NCI-H1048 (cell line): ENCODE measurements around the gene BSN.

Source experiments
- DNase-seq: peaks from one replicate; lab custom pipeline; 2025; lab: John Stamatoyannopoulos, UW

BSN gene

DNA sequence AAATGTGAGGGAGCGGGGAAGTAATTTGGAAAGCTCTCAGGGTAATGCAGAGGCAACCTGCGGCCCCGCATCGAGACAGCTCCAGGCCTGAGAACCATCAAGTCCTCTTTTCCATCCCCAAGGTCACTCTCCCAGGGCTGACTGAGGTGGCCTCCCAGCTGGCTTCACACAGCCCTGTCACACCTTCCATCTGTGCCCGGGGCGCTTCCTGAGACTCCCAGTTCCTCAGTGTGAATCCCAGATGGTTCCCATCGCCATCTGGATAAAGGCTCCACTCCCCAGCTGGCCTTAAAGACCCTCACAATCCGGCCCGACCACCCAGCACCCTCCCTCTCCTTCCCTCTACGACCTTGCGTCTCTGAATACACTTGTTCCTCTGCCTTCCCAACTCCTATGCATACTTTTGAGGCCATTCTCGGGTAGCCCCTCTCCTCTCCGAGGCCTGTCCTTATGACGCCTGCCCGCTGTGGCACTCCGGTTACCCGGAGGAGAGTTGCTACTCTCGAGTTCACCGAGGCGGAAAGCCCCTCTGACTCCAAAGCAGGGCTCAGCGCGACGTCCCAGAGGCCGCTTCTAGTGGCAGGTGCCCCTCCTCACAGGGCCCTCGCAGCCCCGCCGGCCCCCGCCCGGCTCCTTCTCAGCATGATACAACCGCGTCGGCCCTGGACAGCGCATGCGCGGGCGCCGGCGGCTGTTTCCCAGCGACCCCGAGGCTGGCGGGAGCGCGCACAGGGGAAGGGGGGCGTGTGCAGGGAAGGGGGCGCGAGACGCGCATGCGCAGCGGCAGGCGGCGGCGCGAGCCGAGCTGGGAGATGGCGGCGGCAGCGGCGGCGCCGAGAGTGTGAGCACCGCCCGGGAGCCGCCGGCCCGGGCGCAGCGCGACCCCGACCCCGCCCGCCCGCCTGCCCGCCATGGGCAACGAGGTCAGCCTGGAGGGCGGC lies at the start of gene BSN:
Gene BSN, plus strand, starts transcription at position 786 of the 941 bp plus-strand sequence. Its CDS starts 126 bp downstream, at position 912.
- peak; percentile 63 for DNase-seq

DNA sequence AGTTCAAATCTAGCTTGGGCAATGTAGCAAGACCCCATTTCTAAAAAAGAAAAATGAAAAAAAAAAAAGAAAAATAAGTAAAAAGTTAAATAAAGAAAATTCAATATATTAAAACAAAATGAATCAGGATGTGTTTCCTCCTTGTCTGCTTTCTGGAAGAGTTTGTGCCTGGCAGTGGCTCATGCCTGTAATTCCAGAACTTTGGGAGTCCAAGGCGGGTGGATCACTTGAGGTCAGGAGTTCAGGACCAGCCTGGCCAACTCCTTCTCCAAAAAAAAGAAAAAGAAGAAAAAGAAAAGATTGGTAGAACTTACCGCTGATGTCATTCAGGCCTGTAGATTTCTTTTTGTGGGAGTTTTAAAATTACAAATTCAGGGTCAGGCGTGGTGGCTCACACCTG lies 47.4 kb upstream of the BSN start:
- no peak for DNase-seq

DNA sequence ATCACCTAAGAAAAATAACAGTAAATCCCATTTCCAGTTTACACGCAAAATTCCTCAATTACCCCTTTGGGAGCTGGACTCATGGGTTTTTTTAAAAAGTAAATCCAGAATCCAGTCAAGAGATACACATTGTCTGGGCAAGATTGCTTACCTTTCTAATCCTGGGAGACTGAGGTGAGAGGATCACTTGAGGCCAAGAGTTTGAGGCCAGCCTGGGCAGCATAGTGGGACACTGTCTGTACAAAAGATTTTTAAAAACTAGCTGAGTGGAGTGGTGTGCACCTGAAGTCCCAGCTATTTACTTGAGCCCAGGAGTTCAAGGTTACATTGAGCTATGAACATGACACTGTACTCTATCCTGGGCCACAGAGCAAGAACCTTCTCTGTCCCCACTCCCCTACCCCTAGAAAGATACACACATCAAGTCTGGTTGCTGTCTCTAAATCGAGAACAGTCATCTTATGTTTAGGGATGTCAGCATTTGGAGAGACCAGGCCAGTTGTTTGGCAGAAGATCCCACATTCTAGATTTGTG lies 45.2 kb upstream of the BSN start:
- DNase-seq = no peak

DNA sequence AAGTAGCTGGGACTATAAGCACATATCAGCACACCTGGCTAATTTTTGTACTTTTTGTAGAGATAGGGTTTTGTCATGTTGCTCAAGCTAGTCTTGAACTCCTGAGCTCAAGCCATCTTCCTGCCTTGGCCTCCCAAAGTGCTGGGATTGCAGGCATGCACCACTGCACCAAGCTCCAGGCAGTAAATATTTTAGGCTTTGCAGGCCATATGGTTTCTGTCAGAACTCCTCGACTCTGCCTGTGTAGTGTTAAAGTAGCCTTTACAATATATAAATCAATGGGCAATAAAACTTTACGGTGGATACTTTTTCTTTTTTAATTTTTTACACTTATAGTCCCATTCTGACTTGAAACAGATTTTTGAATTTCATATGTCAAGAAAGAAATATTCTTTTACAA lies 42.6 kb upstream of the BSN start:
- DNase-seq = no peak

GRCh38 chr3:49512781-49513355 lies 41.4 kb upstream of the BSN start:
- no peak for DNase-seq

DNA sequence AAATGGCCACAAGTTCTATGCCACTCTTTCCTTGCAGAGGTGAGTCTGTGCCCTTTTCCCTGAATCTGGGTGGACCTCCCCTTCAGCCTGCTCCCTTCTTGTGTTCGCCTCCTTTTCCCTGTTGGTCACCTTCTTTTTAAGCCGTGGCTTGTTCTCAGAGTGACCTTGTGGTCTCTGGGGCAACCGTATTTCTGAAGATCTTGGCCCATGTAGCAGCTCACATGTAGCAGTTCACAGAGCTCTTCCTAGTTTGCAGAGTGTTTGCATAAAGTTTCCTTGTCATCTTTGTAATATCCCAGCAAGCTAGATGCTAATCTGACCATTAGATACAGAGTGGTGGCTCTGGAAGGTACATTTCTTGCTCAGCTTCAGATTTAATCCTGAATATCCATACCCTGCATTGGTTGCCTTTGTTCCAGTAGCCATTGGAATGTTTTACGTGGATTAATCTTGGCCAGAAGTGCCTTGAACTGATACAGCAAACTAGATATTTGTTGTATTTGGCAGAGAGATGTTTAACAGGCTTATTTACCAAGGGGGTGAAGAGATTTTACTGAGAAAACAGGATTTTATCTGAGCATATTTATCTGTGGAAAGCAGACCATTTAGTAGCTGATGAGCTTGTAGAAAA lies 40.7 kb upstream of the BSN start:
- no peak for DNase-seq

DNA sequence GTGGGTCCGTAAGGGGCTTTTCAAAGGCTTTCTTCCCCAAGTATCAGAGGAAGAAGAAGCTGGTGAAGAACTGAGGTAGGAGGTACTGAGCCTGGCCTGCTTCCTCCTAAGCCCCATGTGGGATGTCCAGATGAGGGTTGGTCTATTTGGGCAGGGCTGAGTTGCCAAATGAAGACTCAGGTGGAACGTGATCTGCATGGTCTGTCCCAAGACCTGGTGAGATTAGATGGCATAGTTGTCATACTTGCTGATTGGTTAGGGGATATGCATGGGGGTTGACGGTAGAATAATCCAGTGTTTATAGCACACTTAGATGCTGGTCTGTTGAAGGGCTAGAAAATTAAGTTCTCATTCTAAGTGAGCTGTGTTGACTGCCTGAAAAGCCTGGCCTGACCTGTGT lies 36.3 kb upstream of the BSN start:
- no peak for DNase-seq

DNA sequence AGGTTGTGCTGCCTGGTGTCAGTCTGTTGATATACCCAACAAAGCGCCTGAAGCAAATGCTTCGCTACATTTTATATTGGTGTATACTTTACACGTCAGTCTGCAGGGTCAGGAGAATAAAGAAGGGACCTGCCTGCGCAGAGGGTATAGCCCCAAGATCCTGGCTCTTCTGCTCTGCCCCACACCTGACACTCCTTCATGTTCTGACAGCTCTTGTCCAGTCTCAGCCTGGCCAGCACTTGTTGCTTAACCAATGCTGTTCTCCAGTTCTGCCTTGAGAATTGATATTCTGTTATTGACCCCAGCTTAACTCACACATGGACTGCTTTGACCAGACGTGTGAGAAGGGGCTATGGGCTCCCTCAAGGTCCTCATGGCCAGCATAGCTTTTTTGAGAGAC lies 35.8 kb upstream of the BSN start:
- DNase-seq = no peak

GRCh38 chr3:49519296-49519695 lies 35.0 kb upstream of the BSN start:
- no peak for DNase-seq

- DNase-seq = no peak
Observed at GRCh38 chr3:49519916-49520385, 34.3 kb upstream of the BSN start.

DNA sequence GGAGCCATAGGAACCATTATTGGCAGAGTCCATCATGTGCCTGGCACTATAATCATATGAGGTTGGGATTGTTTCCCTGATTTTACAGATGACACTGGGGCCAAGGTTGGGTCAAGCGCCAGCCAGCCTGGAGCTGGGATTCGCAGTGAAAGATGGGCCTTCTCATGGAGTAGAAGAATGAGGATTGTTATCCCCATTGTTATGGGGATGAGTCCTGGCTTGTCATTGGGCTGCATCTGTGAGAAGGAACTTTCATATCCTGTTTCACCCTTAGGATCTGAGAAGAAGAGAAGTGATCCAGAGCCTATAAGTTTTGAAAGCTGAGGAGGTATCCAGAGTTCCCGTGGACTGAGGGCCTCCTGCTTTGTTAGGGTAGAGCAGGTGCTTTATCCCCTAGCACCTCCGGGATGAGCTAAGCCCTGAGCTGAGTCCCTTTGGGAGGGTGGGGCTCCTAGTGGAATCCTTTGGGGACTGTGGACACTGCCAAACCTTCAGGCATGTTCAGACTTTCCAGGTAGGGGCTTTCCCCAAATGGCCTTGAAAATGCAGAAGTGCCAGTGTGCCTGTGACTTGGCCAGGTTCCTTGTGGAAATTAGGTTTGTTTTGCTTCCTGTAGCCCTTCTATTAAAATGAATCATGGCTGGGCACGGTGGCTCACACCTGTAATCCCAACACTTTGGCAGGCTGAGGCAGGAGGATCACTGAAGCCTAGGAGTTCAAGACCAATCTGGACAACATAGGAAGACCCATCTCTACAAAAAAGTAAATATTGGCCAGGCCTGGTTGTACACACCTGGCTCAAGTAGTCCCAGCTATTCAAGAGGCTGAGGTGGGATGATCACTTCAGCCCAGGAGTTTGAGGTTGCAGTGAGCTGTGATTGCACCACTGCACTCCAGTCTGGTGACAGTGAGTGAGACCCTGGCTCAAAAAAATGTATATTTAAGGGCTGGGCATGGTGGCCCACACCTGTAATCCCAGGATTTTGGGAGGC lies 30.2 kb upstream of the BSN start:
- DNase-seq = no peak

DNA sequence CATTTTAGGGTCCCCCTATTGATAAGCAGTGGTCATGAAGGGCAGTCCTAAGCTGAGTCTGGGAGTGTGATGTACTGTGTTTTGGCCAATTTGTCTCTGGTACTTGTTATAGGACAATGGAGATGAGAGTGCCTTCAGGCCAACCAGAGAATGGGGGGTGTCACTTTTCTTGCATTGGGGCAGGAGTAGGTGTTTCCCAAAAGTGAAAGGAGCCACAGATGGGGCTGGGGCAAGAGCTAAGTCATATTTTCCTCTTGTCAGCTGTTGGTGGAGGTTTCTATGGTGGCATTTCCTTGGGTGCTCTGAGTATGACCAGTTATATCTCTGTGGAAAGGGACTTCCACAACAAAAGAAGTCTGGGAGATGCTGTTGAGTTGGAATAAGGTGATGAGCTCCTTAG lies 24.7 kb upstream of the BSN start:
- no peak for DNase-seq

DNA sequence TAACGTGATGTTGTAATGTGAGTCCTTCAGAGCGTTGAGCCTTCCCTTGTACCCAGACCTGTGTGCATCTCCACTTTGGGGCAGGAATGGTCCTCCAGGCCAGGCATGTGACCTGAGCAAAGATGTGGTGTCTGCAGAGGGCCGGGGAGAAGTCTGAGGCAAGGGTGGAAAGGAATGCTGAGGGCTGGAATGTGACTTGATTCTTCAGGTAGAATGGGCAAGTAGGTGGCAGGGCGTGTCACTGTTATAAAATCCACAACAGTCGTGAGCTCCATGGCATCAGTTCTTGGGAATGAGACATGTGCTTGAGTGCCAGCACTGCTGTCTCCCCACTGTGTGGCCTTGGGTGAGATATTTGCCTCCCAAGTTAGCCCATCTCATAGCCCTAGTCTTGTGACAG lies 24.0 kb upstream of the BSN start:
- DNase-seq = no peak

DNA sequence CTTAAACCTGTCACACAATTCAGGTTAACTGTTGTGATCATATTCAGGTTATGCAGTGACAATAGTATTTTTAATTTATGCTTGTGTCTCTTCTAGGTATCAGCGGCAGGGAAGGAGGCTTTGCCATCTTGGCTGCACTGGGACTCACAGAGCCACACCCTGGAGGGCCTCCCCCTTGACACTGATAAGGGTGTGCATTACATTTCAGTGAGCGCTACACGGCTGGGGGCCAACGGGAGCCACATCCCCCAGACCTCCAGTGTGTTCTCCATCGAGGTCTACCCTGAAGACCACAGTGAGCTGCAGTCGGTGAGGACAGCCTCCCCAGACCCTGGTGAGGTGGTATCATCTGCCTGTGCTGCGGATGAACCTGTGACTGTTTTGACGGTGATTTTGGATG lies 23.6 kb upstream of the BSN start:
- DNase-seq = no peak

DNA sequence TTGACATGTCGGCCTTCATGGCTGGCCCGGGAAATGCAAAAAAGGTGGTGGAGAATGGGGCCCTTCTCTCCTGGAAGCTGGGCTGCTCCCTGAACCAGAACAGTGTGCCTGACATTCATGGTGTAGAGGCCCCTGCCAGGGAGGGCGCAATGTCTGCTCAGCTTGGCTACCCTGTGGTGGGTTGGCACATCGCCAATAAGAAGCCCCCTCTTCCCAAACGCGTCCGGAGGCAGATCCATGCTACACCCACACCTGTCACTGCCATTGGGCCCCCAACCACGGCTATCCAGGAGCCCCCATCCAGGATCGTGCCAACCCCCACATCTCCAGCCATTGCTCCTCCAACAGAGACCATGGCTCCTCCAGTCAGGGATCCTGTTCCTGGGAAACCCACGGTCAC lies 23.1 kb upstream of the BSN start:
- no peak for DNase-seq

- no peak for DNase-seq
Observed at GRCh38 chr3:49531715-49532114, 22.6 kb upstream of the BSN start.

DNA sequence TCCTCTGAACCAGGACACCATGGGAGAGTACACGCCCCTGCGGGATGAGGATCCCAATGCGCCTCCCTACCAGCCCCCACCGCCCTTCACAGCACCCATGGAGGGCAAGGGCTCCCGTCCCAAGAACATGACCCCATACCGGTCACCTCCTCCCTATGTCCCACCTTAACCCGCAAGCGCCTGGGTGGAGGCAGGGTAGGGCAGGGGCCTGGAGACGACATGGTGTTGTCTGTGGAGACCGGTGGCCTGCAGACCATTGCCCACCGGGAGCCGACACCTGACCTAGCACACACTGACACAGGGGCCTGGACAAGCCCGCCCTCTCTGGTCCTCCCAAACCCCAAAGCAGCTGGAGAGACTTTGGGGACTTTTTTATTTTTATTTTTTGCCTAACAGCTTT lies 21.2 kb upstream of the BSN start:
- no peak for DNase-seq

DNA sequence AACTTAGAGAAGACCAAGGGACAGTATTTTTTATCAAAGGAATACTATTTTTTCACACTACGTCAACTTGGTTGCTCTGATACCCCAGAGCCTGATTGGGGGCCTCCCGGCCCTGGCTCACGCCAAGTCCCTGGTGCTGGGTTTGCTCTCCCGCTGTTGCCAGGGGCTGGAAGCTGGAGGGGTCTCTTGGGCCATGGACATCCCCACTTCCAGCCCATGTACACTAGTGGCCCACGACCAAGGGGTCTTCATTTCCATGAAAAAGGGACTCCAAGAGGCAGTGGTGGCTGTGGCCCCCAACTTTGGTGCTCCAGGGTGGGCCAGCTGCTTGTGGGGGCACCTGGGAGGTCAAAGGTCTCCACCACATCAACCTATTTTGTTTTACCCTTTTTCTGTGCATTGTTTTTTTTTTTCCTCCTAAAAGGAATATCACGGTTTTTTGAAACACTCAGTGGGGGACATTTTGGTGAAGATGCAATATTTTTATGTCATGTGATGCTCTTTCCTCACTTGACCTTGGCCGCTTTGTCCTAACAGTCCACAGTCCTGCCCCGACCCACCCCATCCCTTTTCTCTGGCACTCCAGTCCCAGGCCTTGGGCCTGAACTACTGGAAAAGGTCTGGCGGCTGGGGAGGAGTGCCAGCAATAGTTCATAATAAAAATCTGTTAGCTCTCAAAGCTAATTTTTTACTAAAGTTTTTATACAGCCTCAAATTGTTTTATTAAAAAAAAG lies 20.3 kb upstream of the BSN start:
- DNase-seq = no peak

DNA sequence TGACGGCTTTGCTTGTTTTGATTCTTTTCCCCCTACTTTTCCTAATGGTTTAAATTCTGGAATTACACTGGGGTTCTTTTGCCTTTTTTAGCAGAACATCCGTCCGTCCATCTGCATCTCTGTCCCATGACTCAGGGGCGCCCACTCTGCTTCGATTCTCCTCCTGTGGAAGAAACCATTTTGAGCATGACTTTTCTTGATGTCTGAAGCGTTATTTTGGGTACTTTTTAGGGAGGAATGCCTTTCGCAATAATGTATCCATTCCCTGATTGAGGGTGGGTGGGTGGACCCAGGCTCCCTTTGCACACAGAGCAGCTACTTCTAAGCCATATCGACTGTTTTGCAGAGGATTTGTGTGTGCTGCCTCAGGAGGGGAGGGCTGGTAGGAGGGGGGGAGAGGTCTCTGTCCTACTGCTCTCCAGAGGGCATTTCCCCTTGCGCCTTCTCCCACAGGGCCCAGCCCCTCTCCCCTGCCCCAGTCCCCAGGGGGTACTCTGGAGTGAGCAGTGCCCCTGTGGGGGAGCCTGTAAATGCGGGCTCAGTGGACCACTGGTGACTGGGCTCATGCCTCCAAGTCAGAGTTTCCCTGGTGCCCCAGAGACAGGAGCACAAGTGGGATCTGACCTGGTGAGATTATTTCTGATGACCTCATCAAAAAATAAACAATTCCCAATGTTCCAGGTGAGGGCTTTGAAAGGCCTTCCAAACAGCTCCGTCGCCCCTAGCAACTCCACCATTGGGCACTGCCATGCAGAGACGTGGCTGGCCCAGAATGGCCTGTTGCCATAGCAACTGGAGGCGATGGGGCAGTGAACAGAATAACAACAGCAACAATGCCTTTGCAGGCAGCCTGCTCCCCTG lies 19.5 kb upstream of the BSN start:
- no peak for DNase-seq
